Breast epithelium (tissue), 4 donors: ENCODE results near the gene CALN1. TPM values are rescaled to one million over a fixed set of nuclear protein-coding genes. Genes with fewer than 3 reads are reported as not detected.

Source experiments
- DNase-seq, 2 donors: peaks; one replicate each; pipeline ENCODE4 v3.0.0-alpha.2; 2019; ENCODE audit warnings: low spot score in 2 of 2
- H3K27ac ChIP-seq, 2 donors: fragments of 200-600 bp; sonication (generic) in 1 of 2; one replicate each; pipeline ENCODE4 v1.5.1; 2016 to 2019; ENCODE audit warnings: mild to moderate bottlenecking in 1 of 2
- H3K27me3 ChIP-seq, 2 donors: fragments of 200-600 bp; sonication (generic) in 1 of 2; one replicate each; pipeline versions ENCODE4 v1.5.1 to v1.6.0; 2017 to 2019; ENCODE audit warnings: control low read depth in 1 of 2, mild to moderate bottlenecking in 1 of 2
- H3K36me3 ChIP-seq: fragments of 200-600 bp; one replicate; pipeline ENCODE4 v1.5.1; 2019
- H3K4me1 ChIP-seq, 2 donors: fragments of 200-600 bp; sonication (generic); one replicate each; pipeline ENCODE4 v1.5.1; 2016 to 2019; ENCODE audit warnings: control low read depth in 1 of 2
- H3K4me3 ChIP-seq, 3 donors: fragments of 200-600 bp; sonication (generic); 1 replicate in 2 of 3; 2 replicates in 1 of 3; pipeline ENCODE4 v1.5.1; 2016 to 2019; ENCODE audit warnings: mild to moderate bottlenecking in 3 of 3, moderate library complexity in 2 of 3
- H3K9me3 ChIP-seq, 2 donors: fragments of 200-600 bp; sonication (generic) in 1 of 2; one replicate each; pipeline ENCODE4 v1.5.1; 2016 to 2019; ENCODE audit warnings: control low read depth in 1 of 2
- CTCF ChIP-seq, 3 donors: fragments of 450-650 bp; IDR thresholded peaks; one replicate each; pipeline ENCODE4 v1.5.1; 2016 to 2017; ENCODE audit warnings: antibody characterized with exemption in 3 of 3, mild to moderate bottlenecking in 3 of 3, moderate library complexity in 3 of 3
- POLR2A ChIP-seq: fragments of 450-650 bp; IDR thresholded peaks from one replicate; pipeline ENCODE4 v1.6.1; 2016; ENCODE audit warnings: antibody characterized with exemption, mild to moderate bottlenecking, moderate library complexity
- POLR2AphosphoS5 ChIP-seq, 3 donors: sonication (generic); formaldehyde crosslinking; IDR thresholded peaks; one replicate each; pipeline ENCODE4 v1.6.1; 2017; ENCODE audit warnings: antibody characterized with exemption in 3 of 3
- intact Hi-C: fragments of 100-400 bp; cut with DNase I; formaldehyde crosslinking; loops from one replicate; pipeline ENCODE4 v1.15.1; 2023; ENCODE audit warnings: low total_unique reads
- total RNA-seq, 3 donors: library from RNA; depleted of rRNA; stranded (reverse); fragments of >200 nt; gene quantifications; one replicate each; pipeline ENCODE4 v1.1.0, GENCODE V29; 2016

The CALN1 gene
- total RNA-seq, 3 donors from 2014 or later: under 0.01 to 0.33 (median 0.15) TPM

- Histone ChIP-seq H3K36me3 (no peaks in the 10 kb centered on the region), H3K27me3 (no peaks in the 10 kb centered on the region), H3K4me1 (no peaks in the 10 kb centered on the region), H3K27ac (no peak overlapping the region), H3K4me3 (no peak overlapping the region), H3K9me3 (no peaks in the 10 kb centered on the region)
- no peak for TF ChIP-seq POLR2A
- no peak for TF ChIP-seq POLR2AphosphoS5 (IDR thresholded peaks at IDR 0.05)
- no peak for TF ChIP-seq CTCF (IDR thresholded peaks at IDR 0.05)
- DNase-seq: no peak
- intact Hi-C loops: no loop called here
Observed at GRCh38 chr7:72309476-72309875, 102.7 kb downstream of the CALN1 start.

- Histone ChIP-seq H3K27me3 (no peaks in the 10 kb centered on the region), H3K4me1 (no peaks in the 10 kb centered on the region), H3K36me3 (no peaks in the 10 kb centered on the region), H3K9me3 (no peaks in the 10 kb centered on the region), H3K27ac (no peak overlapping the region), H3K4me3 (no peak overlapping the region)
- TF ChIP-seq POLR2AphosphoS5 (IDR thresholded peaks at IDR 0.05) (no peak), POLR2A (no peak), CTCF (IDR thresholded peaks at IDR 0.05) (no peak)
- intact Hi-C loops: no loop called here
- no peak for DNase-seq
Observed at GRCh38 chr7:72308986-72309385, 103.2 kb downstream of the CALN1 start.

GRCh38 chr7:72307566-72307965 lies 104.6 kb downstream of the CALN1 start:
- intact Hi-C loops: no loop called here
- no peaks in the 10 kb centered on the region for H3K9me3 ChIP-seq
- no peak overlapping the region for H3K4me3 ChIP-seq
- no peak for TF ChIP-seq POLR2A
- TF ChIP-seq POLR2AphosphoS5 (IDR thresholded peaks at IDR 0.05): no peak
- no peak for TF ChIP-seq CTCF (IDR thresholded peaks at IDR 0.05)
- no peak overlapping the region for H3K27ac ChIP-seq
- H3K27me3 ChIP-seq: no peaks in the 10 kb centered on the region
- no peak for DNase-seq
- H3K4me1 ChIP-seq: no peaks in the 10 kb centered on the region
- no peaks in the 10 kb centered on the region for H3K36me3 ChIP-seq

- H3K27ac ChIP-seq: no peak overlapping the region
- H3K4me3 ChIP-seq: no peak overlapping the region
- no peaks in the 10 kb centered on the region for H3K9me3 ChIP-seq
- no peaks in the 10 kb centered on the region for H3K27me3 ChIP-seq
- H3K4me1 ChIP-seq: no peaks in the 10 kb centered on the region
- no peaks in the 10 kb centered on the region for H3K36me3 ChIP-seq
- DNase-seq: no peak
- TF ChIP-seq POLR2A (no peak), CTCF (IDR thresholded peaks at IDR 0.05) (no peak), POLR2AphosphoS5 (IDR thresholded peaks at IDR 0.05) (no peak)
- intact Hi-C loops: no loop called here
Observed at GRCh38 chr7:72298912-72299311, 113.2 kb downstream of the CALN1 start.

- H3K27me3 ChIP-seq: no peaks in the 10 kb centered on the region
- no peaks in the 10 kb centered on the region for H3K4me1 ChIP-seq
- H3K27ac ChIP-seq: no peak overlapping the region
- no peak overlapping the region for H3K4me3 ChIP-seq
- no peak for TF ChIP-seq CTCF (IDR thresholded peaks at IDR 0.05)
- TF ChIP-seq POLR2AphosphoS5 (IDR thresholded peaks at IDR 0.05): no peak
- TF ChIP-seq POLR2A: no peak
- H3K9me3 ChIP-seq: no peaks in the 10 kb centered on the region
- H3K36me3 ChIP-seq: no peaks in the 10 kb centered on the region
- intact Hi-C loops: no loop called here
- no peak for DNase-seq
Observed at GRCh38 chr7:72298091-72298490, 114.0 kb downstream of the CALN1 start.
